GM12875 (cell line): ENCODE results near the gene STRN.

Source experiments
- H3K4me3 ChIP-seq: one replicate; pipeline ENCODE4 v1.5.1; 2011; ENCODE audit warnings: low read depth, low read length, control low read depth
- TF ChIP-seq, protein P1 (sequence below): IDR thresholded peaks from 2 replicates; pipeline ENCODE4 v1.5.1; 2011; ENCODE audit warnings: low read depth, mild to moderate bottlenecking, control low read depth, inconsistent platforms, low read length, moderate library complexity, borderline replicate concordance; ENCODE audit not compliant: insufficient read depth

STRN gene

DNA sequence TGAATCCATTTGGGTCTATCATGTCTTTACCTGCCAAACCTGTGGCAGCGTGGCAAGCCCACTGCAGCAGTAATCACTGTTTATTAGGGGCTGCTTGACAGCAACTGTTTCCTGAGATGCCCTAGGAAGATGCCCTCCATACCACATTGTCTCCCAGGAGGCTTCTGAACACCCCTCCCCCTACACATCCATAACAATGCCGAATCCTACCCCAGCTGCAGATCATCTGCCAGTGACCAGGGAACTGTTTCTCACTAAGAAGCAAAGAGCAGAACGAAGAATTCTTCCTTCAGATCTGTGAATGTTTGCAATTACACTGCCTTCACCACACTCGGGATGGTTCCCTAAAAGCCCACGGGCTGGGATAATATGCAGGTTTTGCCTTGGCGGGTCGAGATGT lies 142.1 kb downstream of the STRN start:
- H3K4me3 ChIP-seq: no peak overlapping the region
- TF ChIP-seq, protein P1, sequence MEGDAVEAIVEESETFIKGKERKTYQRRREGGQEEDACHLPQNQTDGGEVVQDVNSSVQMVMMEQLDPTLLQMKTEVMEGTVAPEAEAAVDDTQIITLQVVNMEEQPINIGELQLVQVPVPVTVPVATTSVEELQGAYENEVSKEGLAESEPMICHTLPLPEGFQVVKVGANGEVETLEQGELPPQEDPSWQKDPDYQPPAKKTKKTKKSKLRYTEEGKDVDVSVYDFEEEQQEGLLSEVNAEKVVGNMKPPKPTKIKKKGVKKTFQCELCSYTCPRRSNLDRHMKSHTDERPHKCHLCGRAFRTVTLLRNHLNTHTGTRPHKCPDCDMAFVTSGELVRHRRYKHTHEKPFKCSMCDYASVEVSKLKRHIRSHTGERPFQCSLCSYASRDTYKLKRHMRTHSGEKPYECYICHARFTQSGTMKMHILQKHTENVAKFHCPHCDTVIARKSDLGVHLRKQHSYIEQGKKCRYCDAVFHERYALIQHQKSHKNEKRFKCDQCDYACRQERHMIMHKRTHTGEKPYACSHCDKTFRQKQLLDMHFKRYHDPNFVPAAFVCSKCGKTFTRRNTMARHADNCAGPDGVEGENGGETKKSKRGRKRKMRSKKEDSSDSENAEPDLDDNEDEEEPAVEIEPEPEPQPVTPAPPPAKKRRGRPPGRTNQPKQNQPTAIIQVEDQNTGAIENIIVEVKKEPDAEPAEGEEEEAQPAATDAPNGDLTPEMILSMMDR: no peak

DNA sequence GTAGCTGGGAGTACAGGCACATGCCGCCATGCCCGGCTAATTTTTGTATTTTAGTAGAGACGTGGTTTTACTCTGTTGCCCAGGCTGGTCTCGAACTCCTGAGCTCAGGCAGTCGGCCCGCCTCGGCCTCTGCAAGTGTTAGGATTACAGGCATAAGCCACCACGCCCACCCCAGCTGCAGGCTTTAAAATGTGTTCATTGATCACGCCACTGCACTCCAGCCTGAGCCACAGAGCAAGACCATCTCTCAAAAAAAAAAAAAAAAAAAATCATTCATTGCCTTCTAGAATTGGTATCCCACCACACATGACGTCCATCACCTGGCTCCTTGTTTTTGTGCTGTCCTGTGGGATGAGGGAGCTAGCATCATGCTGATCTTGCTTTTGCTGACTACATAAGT lies 142.5 kb downstream of the STRN start:
- no peak overlapping the region for H3K4me3 ChIP-seq

DNA sequence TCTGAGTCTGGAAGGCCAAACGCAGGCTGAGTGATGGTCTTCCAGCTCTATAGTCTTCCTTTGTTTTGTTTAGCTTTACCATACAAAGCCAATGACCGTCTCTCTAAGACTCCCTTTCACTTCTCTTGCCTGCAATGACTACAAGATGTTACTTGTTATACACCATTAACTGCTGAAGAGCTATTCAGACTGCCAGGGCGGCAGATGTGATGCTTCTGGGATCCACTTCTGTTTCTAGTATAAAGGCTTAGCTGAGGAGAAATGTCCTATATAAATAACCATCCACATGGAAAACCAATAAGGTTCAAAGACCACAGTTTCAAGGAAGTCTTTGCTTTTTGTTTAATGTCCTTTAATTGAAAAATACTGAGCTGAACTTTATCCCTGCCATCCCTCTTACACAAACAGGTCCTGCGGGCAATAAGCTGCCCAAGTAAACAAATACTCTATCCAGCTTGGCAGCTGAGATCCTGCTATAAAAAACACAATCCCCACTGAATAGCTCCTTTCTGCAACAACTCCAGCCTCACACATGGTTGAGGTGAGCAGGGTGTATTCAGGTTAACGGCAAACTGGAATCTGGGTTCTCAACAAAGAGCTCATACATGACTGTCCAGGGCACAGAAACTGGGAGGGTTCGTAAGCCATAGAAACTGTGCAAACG lies 145.3 kb downstream of the STRN start:
- no peak overlapping the region for H3K4me3 ChIP-seq
- TF ChIP-seq, protein P1: no peak

More for the DNA sequence above, 142.5 kb downstream of the STRN start:
- TF ChIP-seq, protein P1: no peak

DNA sequence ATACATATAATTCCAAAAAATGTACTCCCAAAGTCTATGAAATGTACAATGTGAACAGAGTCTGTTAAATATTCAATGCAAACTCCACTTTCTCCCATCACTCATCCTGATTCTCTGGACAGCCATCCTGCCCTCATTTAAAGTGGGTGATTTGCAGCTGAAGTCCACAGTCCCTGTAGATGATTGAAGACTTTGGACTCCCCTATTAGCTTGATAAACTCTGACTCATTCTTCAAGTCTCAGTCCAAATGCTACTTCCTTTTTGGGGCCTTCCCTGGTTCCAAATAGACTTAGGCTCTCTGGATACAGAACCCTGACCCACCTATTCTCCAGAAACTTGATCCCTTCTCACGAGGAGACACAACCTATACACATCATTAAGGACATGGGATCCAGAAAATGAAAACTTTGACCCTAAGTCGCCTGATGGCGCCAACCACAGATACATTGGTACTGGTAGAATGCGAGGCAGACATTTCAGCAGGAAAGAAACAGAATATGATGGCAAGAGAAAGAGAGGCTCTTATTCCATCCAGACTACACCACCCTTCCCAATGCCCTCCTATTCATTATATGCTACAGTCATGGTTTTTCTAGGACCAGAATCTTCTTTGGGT lies 147.1 kb downstream of the STRN start:
- H3K4me3 ChIP-seq: no peak overlapping the region
- TF ChIP-seq, protein P1: no peak

DNA sequence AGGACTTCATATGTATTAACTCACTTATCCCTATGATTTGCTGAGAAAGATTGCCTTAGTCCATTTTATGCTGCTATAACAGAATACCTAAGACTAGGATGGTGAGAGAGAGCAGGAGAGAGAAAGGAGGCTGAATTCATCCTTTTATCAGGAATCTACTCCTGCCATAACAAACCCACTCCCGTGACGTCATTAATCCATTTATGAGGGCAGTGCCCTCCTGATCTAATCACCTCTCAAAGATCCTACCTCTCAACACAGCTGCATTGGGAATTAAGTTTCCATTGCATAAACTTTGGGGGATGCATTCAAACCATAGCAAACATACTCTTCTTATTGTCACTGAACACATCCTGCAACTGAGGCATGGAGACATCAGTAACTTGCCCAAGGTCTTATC lies 147.8 kb downstream of the STRN start:
- TF ChIP-seq, protein P1: no peak
- H3K4me3 ChIP-seq: no peak overlapping the region

DNA sequence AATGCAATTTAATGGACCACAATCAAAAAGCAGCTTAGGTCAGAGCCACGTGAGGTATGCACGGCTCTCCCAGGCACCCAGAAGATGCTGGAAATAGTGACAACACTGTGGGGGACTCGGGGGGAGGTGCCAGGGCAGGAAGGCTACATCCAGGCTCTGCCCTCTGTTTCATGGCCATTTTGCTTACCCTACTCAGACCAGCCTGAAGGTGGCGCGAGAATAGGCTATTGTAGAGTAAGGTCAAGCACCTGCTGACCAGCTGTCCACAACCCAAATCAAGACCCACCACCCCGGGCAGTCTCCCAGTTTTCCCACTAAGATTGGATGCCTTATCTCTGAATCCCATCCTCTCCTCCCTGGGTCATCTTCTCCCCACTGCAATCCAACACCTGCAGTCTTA lies 154.1 kb downstream of the STRN start:
- no peak overlapping the region for H3K4me3 ChIP-seq
- TF ChIP-seq, protein P1: peak; percentile 24; the same call in 1 of the 2 replicates

DNA sequence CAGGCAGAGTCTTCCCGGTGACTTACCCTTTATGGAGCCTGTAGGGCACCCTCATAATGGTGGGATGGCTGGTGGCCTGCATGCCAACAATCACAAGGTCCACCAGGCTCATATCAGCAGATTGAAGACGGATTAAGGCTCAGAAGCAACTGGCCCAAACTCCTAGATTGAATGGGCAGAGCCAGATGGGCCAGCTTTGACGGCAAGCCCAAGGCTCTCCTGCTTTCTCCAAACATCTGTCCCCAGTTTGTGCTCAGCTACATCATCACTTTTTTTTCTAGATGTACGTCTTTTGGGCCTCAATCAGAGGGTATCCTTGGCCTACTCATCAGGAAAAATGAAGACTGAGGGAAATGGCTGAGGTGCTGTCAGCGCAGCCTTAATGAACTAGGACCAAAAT lies 155.3 kb downstream of the STRN start:
- H3K4me3 ChIP-seq: no peak overlapping the region
- TF ChIP-seq, protein P1: no peak
